Measurements from ENCODE around the gene CUX1. TPM values are rescaled to one million over a fixed set of nuclear protein-coding genes. Genes with fewer than 3 reads are reported as not detected.
A peak's percentile ranks its signal among the peaks of the same experiment; 100 is the strongest.
"Not testable (repeated sequence)": the region's sequence is repeated elsewhere in the genome, so short reads cannot be mapped to it uniquely, and the experiment has no call there.

CUX1 gene
- total RNA-seq, 2 experiments from 2014 or later = 21.1 to 22.4 TPM

GRCh38 chr7:101813402-101814019, 3.9 kb upstream of the CUX1 start:
- no peak overlapping the region for H3K27ac Mint-ChIP-seq
- peak overlapping the region; percentile 55 for H3K4me3 Mint-ChIP-seq
- no peak for DNase-seq
- no peaks in the 10 kb centered on the region for H3K36me3 Mint-ChIP-seq (ENCODE audit: low read depth)
- ChIA-PET CTCF (interaction anchor here (0.7 to 1.6 kb wide), 4 partner anchors 10 to 70 kb away, joined by 3 to 14 read pairs (median 4); no protein-coding TSS in a partner anchor), POLR2A (interaction anchor here (1.3 to 1.6 kb wide), 2 partner anchors 70 to 938 kb away, joined by 4 to 8 read pairs; partner anchors contain the start of gene SRRT)
- H3K27me3 Mint-ChIP-seq = peaks cover 22% of the 10 kb centered on the region
- peaks cover 15% of the 10 kb centered on the region for H3K4me1 Mint-ChIP-seq
- H3K9me3 Mint-ChIP-seq = no peaks in the 10 kb centered on the region

- DNase-seq = peak; percentile 55
- Mint-ChIP-seq H3K9me3 (no peaks in the 10 kb centered on the region), H3K27me3 (peaks cover 25% of the 10 kb centered on the region), H3K36me3 (ENCODE audit: low read depth) (no peaks in the 10 kb centered on the region), H3K4me1 (peaks cover 15% of the 10 kb centered on the region), H3K4me3 (peak overlapping the region; percentile 78), H3K27ac (peak overlapping the region; percentile 58)
- POLR2A ChIA-PET = interaction anchor here (1.0 to 1.6 kb wide), 4 partner anchors 43 to 939 kb away, joined by 3 to 8 read pairs (median 4); partner anchors contain the start of gene SRRT
- CTCF ChIA-PET = interaction anchor here (0.6 to 1.6 kb wide), 9 partner anchors 9 to 176 kb away, joined by 3 to 14 read pairs (median 3); no protein-coding TSS in a partner anchor
These were observed 3.1 kb upstream of the CUX1 start for GRCh38 chr7:101814081-101814990.

GRCh38 chr7:101814991-101815825, 2.2 kb upstream of the CUX1 start:
- peak; percentile 59 for DNase-seq
- H3K4me1 Mint-ChIP-seq = peaks cover 15% of the 10 kb centered on the region
- H3K36me3 Mint-ChIP-seq (ENCODE audit: low read depth) = no peaks in the 10 kb centered on the region
- H3K27ac Mint-ChIP-seq = peak overlapping the region; percentile 58
- peak overlapping the region; percentile 78 for H3K4me3 Mint-ChIP-seq
- ChIA-PET POLR2A (interaction anchor here (1.0 to 1.6 kb wide), 4 partner anchors 42 to 940 kb away, joined by 3 to 8 read pairs (median 4); partner anchors contain the start of gene SRRT), CTCF (interaction anchor here (0.6 to 1.6 kb wide), 6 partner anchors 8 to 177 kb away, joined by 3 to 14 read pairs (median 4); no protein-coding TSS in a partner anchor)
- peaks cover 25% of the 10 kb centered on the region for H3K27me3 Mint-ChIP-seq
- no peaks in the 10 kb centered on the region for H3K9me3 Mint-ChIP-seq

- no peaks in the 10 kb centered on the region for H3K36me3 Mint-ChIP-seq (ENCODE audit: low read depth)
- DNase-seq = peak; percentile 75
- peaks cover 24% of the 10 kb centered on the region for H3K27me3 Mint-ChIP-seq
- peak overlapping the region; percentile 75 for H3K4me3 Mint-ChIP-seq
- H3K4me1 Mint-ChIP-seq = peaks cover 15% of the 10 kb centered on the region
- no peaks in the 10 kb centered on the region for H3K9me3 Mint-ChIP-seq
- CTCF ChIA-PET = no interaction called here
- POLR2A ChIA-PET = interaction anchor here (1.0 to 1.1 kb wide), 2 partner anchors 40 to 73 kb away, joined by 3 to 4 read pairs; no protein-coding TSS in a partner anchor
- peak overlapping the region; percentile 26 for H3K27ac Mint-ChIP-seq
These were observed 1.4 kb upstream of the CUX1 start for GRCh38 chr7:101815826-101816594.

- Mint-ChIP-seq H3K27ac (no peak overlapping the region), H3K4me1 (peaks cover 15% of the 10 kb centered on the region), H3K4me3 (peak overlapping the region; percentile 10), H3K36me3 (ENCODE audit: low read depth) (no peaks in the 10 kb centered on the region), H3K9me3 (no peaks in the 10 kb centered on the region), H3K27me3 (peaks cover 22% of the 10 kb centered on the region)
- POLR2A ChIA-PET = interaction anchor here (0.6 to 1.1 kb wide), 3 partner anchors 40 to 178 kb away, joined by 3 to 4 read pairs (median 3); no protein-coding TSS in a partner anchor
- DNase-seq = peak; percentile 27
- CTCF ChIA-PET = interaction anchor here (1.3 kb wide), 1 partner anchor 72 kb away, joined by 4 read pairs; no protein-coding TSS in a partner anchor
These were observed 593 bp upstream of the CUX1 start for GRCh38 chr7:101816595-101817470.

- Mint-ChIP-seq H3K27me3 (peaks cover 16% of the 10 kb centered on the region), H3K9me3 (no peaks in the 10 kb centered on the region), H3K4me3 (peak overlapping the region; percentile 62), H3K36me3 (ENCODE audit: low read depth) (no peaks in the 10 kb centered on the region), H3K4me1 (peaks cover 14% of the 10 kb centered on the region), H3K27ac (no peak overlapping the region)
- POLR2A ChIA-PET = interaction anchor here (0.7 to 1.5 kb wide), 4 partner anchors 13 to 75 kb away, joined by 3 to 6 read pairs (median 4); no protein-coding TSS in a partner anchor
- CTCF ChIA-PET = interaction anchor here (0.6 to 1.3 kb wide), 5 partner anchors 24 to 414 kb away, joined by 3 to 4 read pairs (median 3); no protein-coding TSS in a partner anchor
- no peak for DNase-seq
These were observed 1.1 kb downstream of the CUX1 start for GRCh38 chr7:101818287-101819071.

- no peak for DNase-seq
- H3K36me3 Mint-ChIP-seq (ENCODE audit: low read depth) = no peaks in the 10 kb centered on the region
- POLR2A ChIA-PET = interaction anchor here (0.9 to 1.2 kb wide), 2 partner anchors 37 to 72 kb away, joined by 3 to 5 read pairs; no protein-coding TSS in a partner anchor
These were observed 1.8 kb downstream of the CUX1 start for GRCh38 chr7:101819183-101819582.

GRCh38 chr7:101819913-101820522, 2.6 kb downstream of the CUX1 start:
- DNase-seq = no peak
- H3K4me3 Mint-ChIP-seq = no peak overlapping the region
- no peak overlapping the region for H3K27ac Mint-ChIP-seq
- CTCF ChIA-PET = interaction anchor here (1.2 kb wide), 1 partner anchor 77 kb away, joined by 3 read pairs; no protein-coding TSS in a partner anchor
- H3K9me3 Mint-ChIP-seq = no peaks in the 10 kb centered on the region
- H3K36me3 Mint-ChIP-seq (ENCODE audit: low read depth) = no peaks in the 10 kb centered on the region
- POLR2A ChIA-PET = interaction anchor here (1.2 kb wide), 1 partner anchor 37 kb away, joined by 5 read pairs; no protein-coding TSS in a partner anchor
- peaks cover 13% of the 10 kb centered on the region for H3K27me3 Mint-ChIP-seq
- peaks cover 7% of the 10 kb centered on the region for H3K4me1 Mint-ChIP-seq

More at GRCh38 chr7:101819183-101819582, 1.8 kb downstream of the CUX1 start:
- CTCF ChIA-PET = interaction anchor here (0.6 to 1.2 kb wide), 3 partner anchors 18 to 76 kb away, joined by 3 to 4 read pairs (median 3); no protein-coding TSS in a partner anchor
- Mint-ChIP-seq H3K27ac (no peak overlapping the region), H3K27me3 (peaks cover 16% of the 10 kb centered on the region), H3K9me3 (no peaks in the 10 kb centered on the region), H3K4me3 (no peak overlapping the region), H3K4me1 (peaks cover 14% of the 10 kb centered on the region)

- ChIA-PET CTCF (no interaction called here), POLR2A (no interaction called here)
- H3K27ac Mint-ChIP-seq = no peak overlapping the region
- peaks cover 13% of the 10 kb centered on the region for H3K27me3 Mint-ChIP-seq
- H3K36me3 Mint-ChIP-seq (ENCODE audit: low read depth) = no peaks in the 10 kb centered on the region
- H3K4me3 Mint-ChIP-seq = no peak overlapping the region
- H3K4me1 Mint-ChIP-seq = peaks cover 7% of the 10 kb centered on the region
- DNase-seq = no peak
- H3K9me3 Mint-ChIP-seq = no peaks in the 10 kb centered on the region
These were observed 3.3 kb downstream of the CUX1 start for GRCh38 chr7:101820703-101821102.

GRCh38 chr7:101822632-101823031, 5.2 kb downstream of the CUX1 start:
- CTCF ChIA-PET = interaction anchor here (1.4 kb wide), 1 partner anchor 8 kb away, joined by 3 read pairs; no protein-coding TSS in a partner anchor
- not testable (repeated sequence) for H3K9me3 Mint-ChIP-seq

More at GRCh38 chr7:101822632-101823031, 5.2 kb downstream of the CUX1 start:
- H3K36me3 Mint-ChIP-seq (ENCODE audit: low read depth); H3K27ac Mint-ChIP-seq; H3K4me1 Mint-ChIP-seq; DNase-seq; H3K4me3 Mint-ChIP-seq; POLR2A ChIA-PET: not testable (repeated sequence)
- peaks cover 11% of the 10 kb centered on the region for H3K27me3 Mint-ChIP-seq
